ENCODE data around the gene IFI6. TPM values are rescaled to one million over a fixed set of nuclear protein-coding genes. Genes with fewer than 3 reads are reported as not detected.

IFI6 gene
- total and polyA plus RNA-seq, 2 of the 13 experiments (the other 11 are each of a cell fraction or from before 2014, with no cell fraction given) = 12.9 to 13.2 TPM

- FAIRE-seq (no peak), DNase-seq (ENCODE audit: low spot score) (no peak), ATAC-seq (no peak)
- Histone ChIP-seq H3K4me3 (replicated peaks in 1 of 3; ENCODE audit: insufficient read depth in 1 of 3, low read depth in 2 of 3, low read length in 3 of 3) (no peak overlapping the region), H3K79me2 (ENCODE audit: insufficient read depth, low read length) (no peaks in the 10 kb centered on the region), H3K9ac (ENCODE audit: insufficient read depth, low read depth, low read length) (no peak overlapping the region), H2AFZ (ENCODE audit: low read length) (no peak overlapping the region), H3K9me3 (ENCODE audit: low read length) (no peaks in the 10 kb centered on the region), H4K20me1 (ENCODE audit: insufficient read depth, low read length) (no peaks in the 10 kb centered on the region), H3K27me3 (ENCODE audit: control insufficient read depth in 1 of 2, insufficient read depth in 2 of 2, low read length in 2 of 2) (peaks cover 8 to 44% of the 10 kb centered on the region in 2 experiments; a peak in 4 of 5 replicates), H3K36me3 (replicated peaks in 1 of 2; ENCODE audit: control insufficient read depth in 1 of 2, insufficient read depth in 2 of 2, low read length in 2 of 2) (no peaks in the 10 kb centered on the region), H3K4me2 (ENCODE audit: low read depth, low read length) (no peak overlapping the region), H3K4me1 (ENCODE audit: insufficient read depth, low read length) (peaks cover 18% of the 10 kb centered on the region), H3K27ac (ENCODE audit: extremely low read length, insufficient read depth, low read length) (no peak overlapping the region)
- ChIA-PET POLR2A (no interaction called here), CTCF (ENCODE audit: low intra/inter-chr PET ratio, low total read pairs) (no interaction called here)
- WGBS (ENCODE audit: low lambda C conversion rate) = 64% methylated on average over 17 of the region's 63 CpGs
- BruUV-seq (replicated peaks) = no TSS peak
- no peak for TF ChIP-seq ZNF274 (CRISPR knock-in tag; IDR thresholded peaks at IDR 0.05)
- TF ChIP-seq SMC3 (IDR thresholded peaks at IDR 0.05; ENCODE audit: low read length) = no peak
- no peak for TF ChIP-seq PAWR (CRISPR knock-in tag; IDR thresholded peaks at IDR 0.05; ENCODE audit: borderline replicate concordance)
- no peak for TF ChIP-seq ZNF572 (CRISPR knock-in tag; IDR thresholded peaks at IDR 0.05)
- no peak for TF ChIP-seq ZNF687 (CRISPR knock-in tag; IDR thresholded peaks at IDR 0.05)
- no peak for TF ChIP-seq MXI1 (IDR thresholded peaks at IDR 0.05; ENCODE audit: borderline replicate concordance, low read depth, low read length)
- no peak for TF ChIP-seq ARHGAP35 (CRISPR knock-in tag; IDR thresholded peaks at IDR 0.05; ENCODE audit: borderline replicate concordance)
- no peak for TF ChIP-seq SIN3B (IDR thresholded peaks at IDR 0.05; ENCODE audit: low read length)
- TF ChIP-seq CENPT (CRISPR knock-in tag; IDR thresholded peaks at IDR 0.05; ENCODE audit: low read depth) = no peak
- TF ChIP-seq JDP2 (CRISPR knock-in tag; IDR thresholded peaks at IDR 0.05; ENCODE audit: borderline replicate concordance) = no peak
- no peak for TF ChIP-seq ZNF792 (CRISPR knock-in tag; IDR thresholded peaks at IDR 0.05)
- no peak for TF ChIP-seq ELF4 (CRISPR knock-in tag; IDR thresholded peaks at IDR 0.05; ENCODE audit: borderline replicate concordance)
- in situ Hi-C loops (cut with HindIII; ENCODE audit: extremely low pct_ligation_motif_present, low pct_unique_long_range_greater_than_20kb) = no loop called here
- intact Hi-C loops (cut with micrococcal nuclease; ENCODE audit: unreplicated experiment) = no loop called here
Observed at GRCh38 chr1:27634177-27634984, 37.6 kb downstream of the IFI6 start.
